Measurements from ENCODE around the gene RET. TPM values are rescaled to one million over a fixed set of nuclear protein-coding genes. Genes with fewer than 3 reads are reported as not detected.

Gene RET
- total RNA-seq, 2 donors from 2014 or later = 0.14 TPM; not detected in 1

DNA sequence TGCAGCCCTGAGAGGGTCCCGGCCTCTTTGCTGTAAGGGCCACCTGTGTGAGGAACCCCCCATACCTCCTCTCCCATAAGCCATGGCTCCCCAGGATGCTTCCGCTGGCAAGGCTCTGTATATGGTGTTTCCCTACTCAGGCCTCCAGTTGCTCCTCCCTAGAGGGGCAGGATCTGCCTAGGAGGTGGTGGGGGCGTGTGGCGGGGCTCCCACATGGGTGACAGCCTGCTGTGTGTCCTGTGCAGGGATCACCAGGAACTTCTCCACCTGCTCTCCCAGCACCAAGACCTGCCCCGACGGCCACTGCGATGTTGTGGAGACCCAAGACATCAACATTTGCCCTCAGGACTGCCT, 35.7 kb downstream of the RET start:
- TF ChIP-seq, protein P1, sequence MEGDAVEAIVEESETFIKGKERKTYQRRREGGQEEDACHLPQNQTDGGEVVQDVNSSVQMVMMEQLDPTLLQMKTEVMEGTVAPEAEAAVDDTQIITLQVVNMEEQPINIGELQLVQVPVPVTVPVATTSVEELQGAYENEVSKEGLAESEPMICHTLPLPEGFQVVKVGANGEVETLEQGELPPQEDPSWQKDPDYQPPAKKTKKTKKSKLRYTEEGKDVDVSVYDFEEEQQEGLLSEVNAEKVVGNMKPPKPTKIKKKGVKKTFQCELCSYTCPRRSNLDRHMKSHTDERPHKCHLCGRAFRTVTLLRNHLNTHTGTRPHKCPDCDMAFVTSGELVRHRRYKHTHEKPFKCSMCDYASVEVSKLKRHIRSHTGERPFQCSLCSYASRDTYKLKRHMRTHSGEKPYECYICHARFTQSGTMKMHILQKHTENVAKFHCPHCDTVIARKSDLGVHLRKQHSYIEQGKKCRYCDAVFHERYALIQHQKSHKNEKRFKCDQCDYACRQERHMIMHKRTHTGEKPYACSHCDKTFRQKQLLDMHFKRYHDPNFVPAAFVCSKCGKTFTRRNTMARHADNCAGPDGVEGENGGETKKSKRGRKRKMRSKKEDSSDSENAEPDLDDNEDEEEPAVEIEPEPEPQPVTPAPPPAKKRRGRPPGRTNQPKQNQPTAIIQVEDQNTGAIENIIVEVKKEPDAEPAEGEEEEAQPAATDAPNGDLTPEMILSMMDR (IDR thresholded peaks at IDR 0.05) = no peak
- no peaks in the 10 kb centered on the region for H3K9me3 ChIP-seq
- H3K36me3 ChIP-seq = no peaks in the 10 kb centered on the region
- no peak for DNase-seq (ENCODE audit: low spot score)
- no peaks in the 10 kb centered on the region for H3K4me1 ChIP-seq (ENCODE audit: control insufficient read depth in 1 of 2, low read depth in 2 of 2)
- ATAC-seq (ENCODE audit: insufficient number of reproducible peaks, low FRiP score, low read depth) = no peak
- H3K27me3 ChIP-seq (replicated peaks; ENCODE audit: insufficient read depth) = no peaks in the 10 kb centered on the region
- H3K4me3 ChIP-seq = no peak overlapping the region
- no peak overlapping the region for H3K27ac ChIP-seq

DNA sequence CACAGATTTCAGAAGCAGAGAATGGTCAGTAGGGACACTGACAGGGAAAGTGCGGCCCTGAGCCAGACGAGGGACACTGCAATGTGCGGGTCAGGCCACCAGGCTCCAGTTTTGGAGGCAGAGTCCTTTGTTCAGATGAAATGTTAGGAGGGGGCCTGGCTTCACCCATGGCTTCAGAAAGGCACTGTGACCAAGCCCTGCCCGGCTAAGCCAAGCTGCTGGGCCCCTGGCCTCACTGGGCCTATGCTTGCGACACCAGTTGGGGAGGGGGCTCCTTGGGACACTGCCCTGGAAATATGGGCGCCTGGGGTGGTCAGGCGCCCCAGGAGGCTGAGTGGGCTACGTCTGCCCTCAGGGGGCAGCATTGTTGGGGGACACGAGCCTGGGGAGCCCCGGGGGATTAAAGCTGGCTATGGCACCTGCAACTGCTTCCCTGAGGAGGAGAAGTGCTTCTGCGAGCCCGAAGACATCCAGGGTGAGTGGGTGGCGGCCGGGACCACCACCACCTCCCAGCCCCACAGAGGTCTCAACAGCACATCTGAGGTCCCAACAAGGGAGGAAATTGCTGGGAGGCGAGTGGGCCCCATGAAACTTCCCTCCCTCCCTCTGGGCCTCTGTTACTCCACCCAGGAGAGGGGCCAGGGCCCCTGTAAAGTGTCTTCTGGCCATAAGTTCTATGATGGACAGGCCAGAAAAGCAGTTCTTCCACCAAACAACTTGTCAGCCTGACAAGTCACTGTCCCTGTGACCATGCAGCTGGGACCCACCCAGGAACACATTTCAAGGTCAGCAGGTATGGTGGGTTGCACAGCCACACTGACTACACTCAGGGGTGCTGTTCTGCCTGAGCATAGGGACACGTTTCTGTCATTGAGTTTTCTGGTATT, 36.6 kb downstream of the RET start:
- TF ChIP-seq, protein P1 (IDR thresholded peaks at IDR 0.05) = no peak
- H3K4me1 ChIP-seq (ENCODE audit: control insufficient read depth in 1 of 2, low read depth in 2 of 2) = no peaks in the 10 kb centered on the region
- H3K27me3 ChIP-seq (replicated peaks; ENCODE audit: insufficient read depth) = no peaks in the 10 kb centered on the region
- ATAC-seq (ENCODE audit: insufficient number of reproducible peaks, low FRiP score, low read depth) = no peak
- no peak overlapping the region for H3K27ac ChIP-seq
- no peak overlapping the region for H3K4me3 ChIP-seq
- H3K36me3 ChIP-seq = no peaks in the 10 kb centered on the region
- DNase-seq (ENCODE audit: low spot score) = no peak
- H3K9me3 ChIP-seq = no peaks in the 10 kb centered on the region

DNA sequence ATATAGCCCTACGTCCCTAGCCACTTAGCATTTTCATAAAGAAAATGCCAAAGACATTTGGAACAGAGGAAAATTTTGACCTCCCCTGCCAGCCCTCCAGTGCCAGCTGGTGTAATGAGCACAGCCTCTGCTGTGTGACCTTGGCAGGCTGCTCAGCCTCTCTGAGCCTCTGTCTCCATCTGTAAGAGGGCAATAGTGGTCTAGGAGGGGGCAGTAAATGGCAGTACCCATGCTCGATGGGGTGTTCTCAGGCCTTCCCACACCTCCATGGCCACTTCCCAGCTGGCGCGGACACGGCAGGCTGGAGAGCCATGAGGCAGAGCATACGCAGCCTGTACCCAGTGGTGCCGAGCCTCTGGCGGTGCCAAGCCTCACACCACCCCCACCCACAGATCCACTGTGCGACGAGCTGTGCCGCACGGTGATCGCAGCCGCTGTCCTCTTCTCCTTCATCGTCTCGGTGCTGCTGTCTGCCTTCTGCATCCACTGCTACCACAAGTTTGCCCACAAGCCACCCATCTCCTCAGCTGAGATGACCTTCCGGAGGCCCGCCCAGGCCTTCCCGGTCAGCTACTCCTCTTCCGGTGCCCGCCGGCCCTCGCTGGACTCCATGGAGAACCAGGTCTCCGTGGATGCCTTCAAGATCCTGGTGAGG, 37.3 kb downstream of the RET start:
- H3K4me1 ChIP-seq (ENCODE audit: control insufficient read depth in 1 of 2, low read depth in 2 of 2) = no peaks in the 10 kb centered on the region
- H3K9me3 ChIP-seq = no peaks in the 10 kb centered on the region
- no peaks in the 10 kb centered on the region for H3K36me3 ChIP-seq
- no peak for DNase-seq (ENCODE audit: low spot score)
- TF ChIP-seq, protein P1 (IDR thresholded peaks at IDR 0.05) = no peak
- ATAC-seq (ENCODE audit: insufficient number of reproducible peaks, low FRiP score, low read depth) = no peak
- no peak overlapping the region for H3K4me3 ChIP-seq
- no peaks in the 10 kb centered on the region for H3K27me3 ChIP-seq (replicated peaks; ENCODE audit: insufficient read depth)
- no peak overlapping the region for H3K27ac ChIP-seq

DNA sequence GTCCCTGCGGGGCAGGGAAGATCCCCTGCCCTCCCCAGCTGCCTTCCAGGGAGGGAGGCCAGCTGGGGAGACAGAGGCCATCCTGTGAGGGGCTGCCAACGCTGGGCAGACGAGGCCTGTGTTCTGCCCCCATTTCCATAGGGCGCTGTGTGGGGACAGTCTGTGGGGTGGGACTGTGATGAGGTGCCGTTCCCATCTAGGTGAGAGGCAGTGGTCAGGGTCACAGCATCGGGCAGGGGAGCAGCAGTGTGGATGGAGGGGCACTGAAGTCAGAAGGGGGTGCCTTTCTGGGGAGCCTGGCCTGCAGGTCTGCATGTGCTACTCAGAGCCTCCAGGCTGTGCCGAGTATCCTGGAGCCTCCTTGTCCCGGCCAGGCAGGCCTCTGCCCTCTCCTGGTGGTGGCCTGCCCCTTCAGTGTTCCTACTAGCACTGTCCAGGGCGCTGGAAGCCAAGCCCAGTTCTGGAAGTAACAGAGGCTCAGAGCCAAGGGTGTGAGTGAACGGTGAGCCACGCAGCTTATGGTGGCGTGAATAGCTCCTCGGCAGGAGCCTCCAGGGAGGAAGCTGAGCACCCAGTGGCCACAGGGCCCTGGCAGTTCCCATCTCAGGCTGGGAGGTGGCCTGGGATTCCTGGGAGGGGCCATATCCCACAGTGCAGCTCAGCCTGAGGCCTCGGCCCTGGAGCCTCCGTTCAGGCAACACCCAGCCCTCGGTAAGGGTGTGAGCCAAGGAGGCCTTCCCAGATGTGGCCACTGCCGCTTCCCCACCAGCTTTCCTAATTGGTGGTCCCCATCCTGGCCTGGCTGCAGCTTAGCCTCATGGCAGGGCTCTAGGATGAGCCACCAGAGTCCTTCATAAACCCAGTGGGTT, 38.1 kb downstream of the RET start:
- Histone ChIP-seq H3K27ac (no peak overlapping the region), H3K36me3 (no peaks in the 10 kb centered on the region), H3K27me3 (replicated peaks; ENCODE audit: insufficient read depth) (no peaks in the 10 kb centered on the region), H3K4me3 (no peak overlapping the region), H3K4me1 (ENCODE audit: control insufficient read depth in 1 of 2, low read depth in 2 of 2) (no peaks in the 10 kb centered on the region), H3K9me3 (no peaks in the 10 kb centered on the region)
- no peak for ATAC-seq (ENCODE audit: insufficient number of reproducible peaks, low FRiP score, low read depth)
- TF ChIP-seq, protein P1 (IDR thresholded peaks at IDR 0.05) = no peak
- DNase-seq (ENCODE audit: low spot score) = no peak

Measured in thoracic aorta (tissue), 2 donors.